Measurements from ENCODE around the gene MYO5B.

- TF ChIP-seq, protein P1, sequence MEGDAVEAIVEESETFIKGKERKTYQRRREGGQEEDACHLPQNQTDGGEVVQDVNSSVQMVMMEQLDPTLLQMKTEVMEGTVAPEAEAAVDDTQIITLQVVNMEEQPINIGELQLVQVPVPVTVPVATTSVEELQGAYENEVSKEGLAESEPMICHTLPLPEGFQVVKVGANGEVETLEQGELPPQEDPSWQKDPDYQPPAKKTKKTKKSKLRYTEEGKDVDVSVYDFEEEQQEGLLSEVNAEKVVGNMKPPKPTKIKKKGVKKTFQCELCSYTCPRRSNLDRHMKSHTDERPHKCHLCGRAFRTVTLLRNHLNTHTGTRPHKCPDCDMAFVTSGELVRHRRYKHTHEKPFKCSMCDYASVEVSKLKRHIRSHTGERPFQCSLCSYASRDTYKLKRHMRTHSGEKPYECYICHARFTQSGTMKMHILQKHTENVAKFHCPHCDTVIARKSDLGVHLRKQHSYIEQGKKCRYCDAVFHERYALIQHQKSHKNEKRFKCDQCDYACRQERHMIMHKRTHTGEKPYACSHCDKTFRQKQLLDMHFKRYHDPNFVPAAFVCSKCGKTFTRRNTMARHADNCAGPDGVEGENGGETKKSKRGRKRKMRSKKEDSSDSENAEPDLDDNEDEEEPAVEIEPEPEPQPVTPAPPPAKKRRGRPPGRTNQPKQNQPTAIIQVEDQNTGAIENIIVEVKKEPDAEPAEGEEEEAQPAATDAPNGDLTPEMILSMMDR (IDR thresholded peaks at IDR 0.05) = no peak
- TF ChIP-seq EZH2 (IDR thresholded peaks at IDR 0.05) = no peak
- TF ChIP-seq EZH2phosphoT487 (IDR thresholded peaks at IDR 0.05) = no peak
Measured at GRCh38 chr18:50209311-50209710, 14.4 kb upstream of the MYO5B start.
